Measurements from ENCODE around the gene COX17.

DNA sequence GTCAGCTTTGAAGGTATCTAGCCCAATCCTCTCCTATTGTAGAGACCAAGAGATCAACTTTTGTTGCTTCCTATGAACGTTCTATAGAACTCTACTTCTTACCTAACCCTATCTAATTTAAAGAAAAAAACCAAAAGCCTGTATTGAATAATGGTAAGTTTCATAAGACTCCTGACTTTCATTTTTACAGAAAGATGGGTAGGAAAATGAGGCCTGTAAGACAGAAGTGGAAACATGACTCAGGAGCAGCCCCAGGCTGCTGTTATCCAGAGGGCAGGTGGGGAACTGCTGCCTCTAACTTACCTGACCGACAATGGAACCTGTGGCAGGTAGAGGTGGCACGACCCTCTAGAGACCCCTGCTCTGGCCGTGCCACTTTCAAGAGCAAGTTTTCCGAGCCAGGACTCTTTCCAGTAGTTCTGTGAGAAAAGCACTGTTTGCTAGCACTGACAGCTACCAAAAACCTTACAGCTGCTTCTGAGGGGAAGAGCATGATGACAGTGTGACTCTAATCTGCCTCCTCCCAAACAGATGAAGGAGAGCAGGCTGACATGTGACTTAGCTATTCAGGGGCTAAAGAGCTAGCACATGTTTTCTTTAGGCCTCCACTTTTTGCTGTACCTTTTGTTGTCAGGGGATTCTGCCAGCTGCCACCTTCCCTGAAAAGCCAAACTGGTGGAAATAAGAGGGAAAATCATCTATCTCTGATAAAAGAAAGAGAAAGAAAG lies 34.3 kb downstream of the COX17 start:
- TF ChIP-seq, protein P1, sequence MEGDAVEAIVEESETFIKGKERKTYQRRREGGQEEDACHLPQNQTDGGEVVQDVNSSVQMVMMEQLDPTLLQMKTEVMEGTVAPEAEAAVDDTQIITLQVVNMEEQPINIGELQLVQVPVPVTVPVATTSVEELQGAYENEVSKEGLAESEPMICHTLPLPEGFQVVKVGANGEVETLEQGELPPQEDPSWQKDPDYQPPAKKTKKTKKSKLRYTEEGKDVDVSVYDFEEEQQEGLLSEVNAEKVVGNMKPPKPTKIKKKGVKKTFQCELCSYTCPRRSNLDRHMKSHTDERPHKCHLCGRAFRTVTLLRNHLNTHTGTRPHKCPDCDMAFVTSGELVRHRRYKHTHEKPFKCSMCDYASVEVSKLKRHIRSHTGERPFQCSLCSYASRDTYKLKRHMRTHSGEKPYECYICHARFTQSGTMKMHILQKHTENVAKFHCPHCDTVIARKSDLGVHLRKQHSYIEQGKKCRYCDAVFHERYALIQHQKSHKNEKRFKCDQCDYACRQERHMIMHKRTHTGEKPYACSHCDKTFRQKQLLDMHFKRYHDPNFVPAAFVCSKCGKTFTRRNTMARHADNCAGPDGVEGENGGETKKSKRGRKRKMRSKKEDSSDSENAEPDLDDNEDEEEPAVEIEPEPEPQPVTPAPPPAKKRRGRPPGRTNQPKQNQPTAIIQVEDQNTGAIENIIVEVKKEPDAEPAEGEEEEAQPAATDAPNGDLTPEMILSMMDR (IDR thresholded peaks at IDR 0.05; ENCODE audit: low read length) = no peak
- no peak for TF ChIP-seq EZH2 (IDR thresholded peaks at IDR 0.05; ENCODE audit: borderline replicate concordance, low read length)

Data from OCI-LY1 (cell line).